Effector CD8-positive, alpha-beta T cell (primary cell): Measurements from ENCODE around the gene FAM180A.

Source experiments
- DNase-seq: peaks from one replicate; lab custom pipeline; 2025; lab: John Stamatoyannopoulos, UW

The FAM180A gene

GRCh38 chr7:135683609-135684008 lies 65.0 kb downstream of the FAM180A start:
- DNase-seq: no peak

- no peak for DNase-seq
Measured at GRCh38 chr7:135682191-135682590, 66.4 kb downstream of the FAM180A start.

- no peak for DNase-seq
Measured at GRCh38 chr7:135681762-135682161, 66.9 kb downstream of the FAM180A start.
